ENCODE data around the gene HIPK2.

HIPK2 gene

GRCh38 chr7:139783647-139784385 lies 6.0 kb upstream of the HIPK2 start:
- DNase-seq (ENCODE audit: low read depth) = no peak

GRCh38 chr7:139782932-139783331 lies 5.1 kb upstream of the HIPK2 start:
- no peak for DNase-seq (ENCODE audit: low read depth)

GRCh38 chr7:139777133-139777891 lies 486 bp downstream of the HIPK2 start:
- no peak for DNase-seq (ENCODE audit: low read depth)

DNA sequence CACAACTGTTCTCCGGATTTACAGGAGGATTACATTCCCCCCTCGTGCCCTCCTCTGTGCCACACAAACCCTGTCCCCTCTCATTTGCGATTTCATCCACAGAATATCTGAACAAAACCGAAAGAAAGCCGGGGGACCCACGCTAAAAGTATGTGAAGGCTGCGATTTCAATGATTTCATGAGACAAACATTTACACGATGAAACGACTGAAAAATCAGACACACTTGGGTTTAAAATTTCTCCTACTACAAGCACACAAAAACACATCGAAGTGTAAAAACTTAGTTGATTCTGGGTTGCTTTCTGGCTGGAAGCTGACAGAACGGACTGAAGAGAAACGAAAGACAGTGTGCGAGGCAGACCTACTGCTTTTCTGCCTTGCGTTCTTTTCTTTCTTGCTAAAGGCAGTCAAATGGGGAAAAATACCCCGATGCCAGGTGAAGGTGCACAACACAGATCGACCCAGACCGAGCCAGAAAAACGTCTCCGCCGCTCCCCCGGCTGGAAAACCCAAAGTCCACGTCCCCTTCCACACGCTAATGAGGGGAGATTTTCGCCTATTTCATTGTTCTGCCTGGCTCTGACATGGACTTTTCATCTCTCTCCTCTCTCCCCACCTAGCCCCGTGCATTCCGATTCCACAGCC lies 1.2 kb downstream of the HIPK2 start:
- no peak for DNase-seq (ENCODE audit: low read depth)

GRCh38 chr7:139775829-139776266 lies 1.9 kb downstream of the HIPK2 start:
- no peak for DNase-seq (ENCODE audit: low read depth)

GRCh38 chr7:139774376-139774775 lies 3.4 kb downstream of the HIPK2 start:
- DNase-seq (ENCODE audit: low read depth) = no peak

- no peak for DNase-seq (ENCODE audit: low read depth)
Measured at GRCh38 chr7:139773371-139773770, 4.4 kb downstream of the HIPK2 start.

- DNase-seq (ENCODE audit: low read depth) = no peak
Measured at GRCh38 chr7:139772873-139773272, 4.9 kb downstream of the HIPK2 start.

GRCh38 chr7:139772115-139772514 lies 5.7 kb downstream of the HIPK2 start:
- no peak for DNase-seq (ENCODE audit: low read depth)

- DNase-seq (ENCODE audit: low read depth) = no peak
Measured at GRCh38 chr7:139771001-139771956, 6.5 kb downstream of the HIPK2 start.

- no peak for DNase-seq (ENCODE audit: low read depth)
Measured at GRCh38 chr7:139769761-139770160, 8.0 kb downstream of the HIPK2 start.

DNA sequence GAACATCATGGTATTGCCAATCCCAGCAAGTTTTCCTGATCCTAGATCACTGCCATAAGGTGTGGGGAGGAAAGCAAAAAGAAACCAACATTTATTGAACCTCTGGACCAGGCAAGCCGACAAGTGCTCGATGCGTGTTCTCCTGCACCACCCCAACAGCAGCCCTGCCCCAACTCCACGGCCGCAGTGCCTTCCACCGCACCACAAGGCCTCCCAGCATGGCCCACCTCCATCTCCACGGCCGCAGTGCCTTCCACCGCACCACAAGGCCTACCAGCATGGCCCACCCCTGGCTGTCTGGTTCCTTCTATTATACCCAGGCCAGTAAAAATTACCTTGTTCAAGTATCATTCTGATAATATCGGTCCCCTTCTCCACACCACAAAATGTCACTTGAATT lies 8.7 kb downstream of the HIPK2 start:
- no peak for DNase-seq (ENCODE audit: low read depth)

DNA sequence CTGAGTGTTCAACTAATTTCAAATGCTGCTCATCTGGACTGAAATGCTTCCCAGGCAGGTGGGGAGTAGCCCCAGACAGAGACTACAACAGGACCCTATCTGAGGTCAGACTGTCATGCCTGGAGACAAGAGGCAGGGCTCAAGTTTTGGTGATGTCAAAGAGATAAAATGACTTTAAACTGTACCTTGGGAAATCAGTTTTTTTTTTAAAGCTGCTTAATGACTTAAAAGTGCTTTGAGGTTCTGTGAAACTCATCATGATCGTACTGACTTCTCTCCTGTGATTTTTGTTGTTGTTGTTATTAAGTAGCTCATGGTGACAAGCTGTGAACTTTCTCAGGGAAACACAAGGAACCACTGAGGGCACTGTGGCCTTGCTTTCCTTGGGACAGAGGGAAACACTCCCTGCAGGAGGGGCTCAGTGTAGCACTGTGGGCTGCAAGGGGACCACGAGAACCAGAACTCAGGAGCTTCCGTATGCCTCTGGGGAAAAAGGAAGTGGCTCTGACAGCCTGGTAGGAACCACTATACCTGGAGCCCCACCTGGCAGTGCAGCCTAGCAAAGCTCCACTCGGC lies 9.5 kb downstream of the HIPK2 start:
- DNase-seq (ENCODE audit: low read depth) = no peak

- DNase-seq (ENCODE audit: low read depth) = no peak
Measured at GRCh38 chr7:139767561-139767982, 10.2 kb downstream of the HIPK2 start.

DNA sequence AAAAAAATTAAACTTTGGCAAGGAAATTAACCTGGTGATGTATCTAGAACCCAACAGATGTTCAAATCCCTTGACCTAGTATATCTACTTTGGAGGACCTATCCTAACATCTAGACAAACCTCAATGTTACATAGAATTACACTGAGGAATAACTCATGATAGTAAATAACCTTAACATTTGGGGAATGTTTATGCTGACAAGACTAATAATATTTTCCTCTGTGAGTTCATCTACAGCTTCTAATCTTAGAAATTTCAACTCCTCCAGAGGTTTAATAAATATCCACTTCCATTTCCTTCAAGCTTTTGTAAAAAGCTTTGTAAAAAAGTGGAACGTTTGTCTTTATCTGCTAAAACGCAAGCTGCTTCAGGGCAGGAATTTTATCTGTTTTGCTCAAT lies 12.7 kb downstream of the HIPK2 start:
- no peak for DNase-seq (ENCODE audit: low read depth)

DNA sequence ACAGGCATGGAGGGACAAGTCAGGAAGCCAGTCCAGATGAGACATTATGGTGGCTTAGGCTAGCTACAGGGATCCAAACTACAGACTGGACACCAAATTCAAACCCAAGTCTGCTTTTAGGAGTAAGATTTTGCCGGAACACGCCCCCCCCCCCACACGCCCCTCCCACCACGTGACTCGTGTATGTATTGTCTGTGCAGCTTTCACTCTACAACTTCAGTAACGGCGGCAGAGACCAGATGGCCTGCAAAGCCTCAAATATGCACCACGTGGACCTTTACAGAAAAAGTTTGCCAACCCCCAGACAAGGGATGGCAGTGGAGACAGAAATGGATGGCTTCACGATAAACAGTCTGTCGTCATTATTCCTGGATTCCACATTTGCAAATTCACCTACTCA lies 14.5 kb downstream of the HIPK2 start:
- DNase-seq (ENCODE audit: low read depth) = no peak

DNA sequence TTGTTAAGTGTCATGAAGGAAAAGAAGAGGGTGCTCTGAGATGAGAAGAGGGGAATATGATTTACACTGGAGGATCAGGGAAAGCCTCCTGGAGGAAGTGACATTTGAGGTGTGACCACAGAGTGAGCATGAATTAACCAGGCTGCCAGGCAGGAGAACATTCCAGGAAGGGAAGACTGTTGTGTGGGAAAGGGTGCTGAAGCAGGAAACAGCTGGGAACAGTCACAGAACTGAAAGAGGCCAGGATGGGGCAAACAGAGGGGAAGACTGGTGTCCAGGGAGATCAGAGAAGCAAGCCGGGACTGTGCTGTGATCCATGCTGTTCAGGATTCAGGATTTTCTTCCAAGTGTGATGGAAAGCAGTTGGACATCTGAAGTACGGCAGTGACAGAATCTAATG lies 14.9 kb downstream of the HIPK2 start:
- no peak for DNase-seq (ENCODE audit: low read depth)

DNA sequence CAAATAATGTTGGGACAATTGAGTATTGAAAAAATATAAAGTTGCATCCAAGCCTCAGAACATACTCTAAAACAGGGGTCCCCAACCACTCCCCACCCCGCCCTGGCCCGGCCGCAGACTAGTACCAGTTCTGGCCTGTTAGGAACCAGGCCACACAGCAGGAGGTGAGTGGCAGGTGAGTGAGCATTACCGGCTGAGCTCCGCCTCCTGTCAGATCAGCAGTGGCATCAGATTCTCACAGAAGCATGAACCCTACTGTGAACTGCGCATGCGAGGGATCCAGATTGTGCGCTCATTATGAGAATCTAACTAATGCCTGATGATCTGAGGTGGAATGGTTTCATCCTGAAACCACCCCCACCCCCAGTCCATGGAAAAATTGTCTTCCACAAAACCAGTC lies 19.4 kb downstream of the HIPK2 start:
- DNase-seq (ENCODE audit: low read depth) = no peak

- DNase-seq (ENCODE audit: low read depth) = no peak
Measured at GRCh38 chr7:139757968-139758367, 19.8 kb downstream of the HIPK2 start.

GRCh38 chr7:139753693-139754111 lies 24.1 kb downstream of the HIPK2 start:
- no peak for DNase-seq (ENCODE audit: low read depth)

- no peak for DNase-seq (ENCODE audit: low read depth)
Measured at GRCh38 chr7:139753081-139753692, 24.6 kb downstream of the HIPK2 start.

Measured in activated T-cell treated with anti-CD3 and anti-CD28 coated beads for 24 hours (primary cell).